A549 (cell line): ENCODE results near the gene CT83.

Experiments used
- BCL3 ChIP-seq: fragments of >200 bp; sonication (Bioruptor Twin); formaldehyde crosslinking; IDR thresholded peaks from 3 replicates; pipeline ENCODE4 v1.6.1; 2016
- CHD2 ChIP-seq: fragments of 150-350 bp; IDR thresholded peaks from 2 replicates; pipeline ENCODE4 v1.6.1; 2014; ENCODE audit warnings: low read length; ENCODE audit not compliant: partially characterized antibody
- CTCF ChIP-seq: fragments of >200 bp; sonication (Bioruptor Twin); formaldehyde crosslinking; IDR thresholded peaks from 3 replicates; pipeline ENCODE4 v1.5.1; 2016
- JUN ChIP-seq, 2 experiments: fragments of >200 bp; sonication (Bioruptor Twin); formaldehyde crosslinking; IDR thresholded peaks; 2 replicates in 1 of 2; 3 replicates in 1 of 2; pipeline ENCODE4 v1.6.1; 2016 to 2017
- MAFK ChIP-seq: fragments of 450-650 bp; IDR thresholded peaks from 2 replicates; pipeline ENCODE4 v1.6.1; 2014; ENCODE audit not compliant: partially characterized antibody
- MAX ChIP-seq: IDR thresholded peaks from 2 replicates; pipeline ENCODE4 v1.6.1; 2012
- MYC ChIP-seq: IDR thresholded peaks from 2 replicates; pipeline ENCODE4 v1.6.1; 2012; ENCODE audit warnings: mild to moderate bottlenecking, inconsistent platforms, low read length, improper control_type of control experiment, borderline replicate concordance
- POLR2A ChIP-seq: IDR thresholded peaks from 2 replicates; pipeline ENCODE4 v1.6.1; 2012; ENCODE audit warnings: mild to moderate bottlenecking, low read length
- USF2 ChIP-seq: fragments of 450-650 bp; IDR thresholded peaks from 2 replicates; pipeline ENCODE4 v1.6.1; 2014; ENCODE audit warnings: antibody characterized with exemption

- TF ChIP-seq CTCF (no peak), JUN (IDR thresholded peaks at IDR 0.05) (no peak), BCL3 (no peak), POLR2A (no peak), MYC (no peak), CHD2 (no peak), MAFK (no peak), MAX (no peak), USF2 (no peak)
Measured at GRCh38 chrX:116417214-116417613, 45.6 kb downstream of the CT83 start.
